Astrocyte (in vitro differentiated cells and primary cell): Measurements from ENCODE around the gene EPAS1. TPM values are rescaled to one million over a fixed set of nuclear protein-coding genes. Genes with fewer than 3 reads are reported as not detected.

Source experiments
- DNase-seq: peaks from one replicate; pipeline ENCODE4 v3.0.0-alpha.2; 2010; ENCODE audit warnings: low read depth
- FAIRE-seq: peaks from 2 replicates; lab custom pipeline; 2011; peaks lifted over from hg19 to GRCh38; lab: Jason Lieb, UNC
- H2AFZ ChIP-seq: 2 replicates; pipeline ENCODE4 v1.6.0; 2012; ENCODE audit warnings: low read depth, low read length, inconsistent platforms
- H3K27ac ChIP-seq: 2 replicates; pipeline ENCODE4 v1.5.1; 2011; ENCODE audit warnings: low read depth, low read length, inconsistent platforms
- H3K27me3 ChIP-seq: 2 replicates; pipeline ENCODE4 v1.6.0; 2011; ENCODE audit warnings: low read length, inconsistent platforms; ENCODE audit not compliant: insufficient read depth
- H3K36me3 ChIP-seq: 2 replicates; pipeline ENCODE4 v1.5.1; 2011; ENCODE audit warnings: low read length, inconsistent platforms; ENCODE audit not compliant: insufficient read depth
- H3K4me1 ChIP-seq: 2 replicates; pipeline ENCODE4 v1.5.1; 2011; ENCODE audit warnings: low read length, inconsistent platforms; ENCODE audit not compliant: insufficient read depth
- H3K4me2 ChIP-seq: 2 replicates; pipeline ENCODE4 v1.6.0; 2012; ENCODE audit warnings: low read length, inconsistent platforms
- H3K4me3 ChIP-seq: 2 replicates; pipeline ENCODE4 v1.5.1; 2011; ENCODE audit warnings: low read depth, mild to moderate bottlenecking, low read length, inconsistent platforms; ENCODE audit not compliant: insufficient read depth
- H3K79me2 ChIP-seq: 2 replicates; pipeline ENCODE4 v1.6.0; 2012; ENCODE audit warnings: mild to moderate bottlenecking, low read length, inconsistent platforms; ENCODE audit not compliant: insufficient read depth
- H3K9ac ChIP-seq: 2 replicates; pipeline ENCODE4 v1.6.0; 2012; ENCODE audit warnings: mild to moderate bottlenecking, low read length, inconsistent platforms
- H3K9me3 ChIP-seq: 2 replicates; pipeline ENCODE4 v1.5.1; 2012; ENCODE audit warnings: low read depth, mild to moderate bottlenecking, low read length, inconsistent platforms; ENCODE audit not compliant: insufficient read depth
- H4K20me1 ChIP-seq: 2 replicates; pipeline ENCODE4 v1.6.0; 2012; ENCODE audit warnings: low read length, inconsistent platforms; ENCODE audit not compliant: insufficient read depth
- H3K27ac Mint-ChIP-seq: one replicate; pipeline ENCODE4 v1.8.0; 2021; ENCODE audit warnings: mild to moderate bottlenecking, mixed read lengths; ENCODE audit not compliant: unreplicated experiment
- H3K27me3 Mint-ChIP-seq: one replicate; pipeline ENCODE4 v1.8.0; 2021; ENCODE audit warnings: low read depth, mixed read lengths; ENCODE audit not compliant: unreplicated experiment
- H3K36me3 Mint-ChIP-seq: one replicate; pipeline ENCODE4 v1.8.0; 2021; ENCODE audit warnings: low read depth, mixed read lengths; ENCODE audit not compliant: unreplicated experiment
- H3K4me1 Mint-ChIP-seq: one replicate; pipeline ENCODE4 v1.8.0; 2021; ENCODE audit warnings: low read depth, mixed read lengths; ENCODE audit not compliant: unreplicated experiment
- H3K4me3 Mint-ChIP-seq: one replicate; pipeline ENCODE4 v1.8.0; 2021; ENCODE audit warnings: mild to moderate bottlenecking, moderate library complexity, mixed read lengths; ENCODE audit not compliant: unreplicated experiment
- H3K9me3 Mint-ChIP-seq: one replicate; pipeline ENCODE4 v1.8.0; 2021; ENCODE audit warnings: mild to moderate bottlenecking, mixed read lengths; ENCODE audit not compliant: unreplicated experiment
- CTCF ChIP-seq: IDR thresholded peaks from 2 replicates; pipeline ENCODE4 v1.5.1; 2011; ENCODE audit warnings: low read depth, mild to moderate bottlenecking, inconsistent platforms, low read length, moderate library complexity; ENCODE audit not compliant: insufficient read depth
- EZH2 ChIP-seq: IDR thresholded peaks from 2 replicates; pipeline ENCODE4 v1.6.1; 2012; ENCODE audit warnings: mild to moderate bottlenecking, low read length, inconsistent platforms; ENCODE audit not compliant: insufficient read depth
- total RNA-seq: library from RNA; stranded (reverse); gene quantifications from 2 replicates; pipeline ENCODE4 v1.2.1, GENCODE V29; 2021

The EPAS1 gene
- total RNA-seq, 1 donor from 2014 or later: 42.8 TPM

- peak; percentile 32 for DNase-seq
- Histone ChIP-seq H4K20me1 (no peaks in the 10 kb centered on the region), H3K9ac (no peak overlapping the region), H3K27me3 (no peaks in the 10 kb centered on the region), H3K36me3 (no peaks in the 10 kb centered on the region), H3K4me3 (no peak overlapping the region), H2AFZ (no peak overlapping the region), H3K9me3 (no peaks in the 10 kb centered on the region), H3K27ac (no peak overlapping the region), H3K4me1 (peaks cover 20% of the 10 kb centered on the region), H3K4me2 (no peak overlapping the region), H3K79me2 (no peaks in the 10 kb centered on the region)
- TF ChIP-seq EZH2: no peak
- no peak for TF ChIP-seq CTCF
- FAIRE-seq: no peak
- H3K9me3 Mint-ChIP-seq: peaks cover 3% of the 10 kb centered on the region
- H3K4me3 Mint-ChIP-seq: no peak overlapping the region
- H3K4me1 Mint-ChIP-seq: peaks cover 29% of the 10 kb centered on the region
- H3K27me3 Mint-ChIP-seq: peaks cover 12% of the 10 kb centered on the region
- H3K27ac Mint-ChIP-seq: no peak overlapping the region
- no peaks in the 10 kb centered on the region for H3K36me3 Mint-ChIP-seq
Observed at GRCh38 chr2:46267616-46268015, 29.6 kb upstream of the EPAS1 start.

- Mint-ChIP-seq H3K36me3 (no peaks in the 10 kb centered on the region), H3K27me3 (peaks cover 10% of the 10 kb centered on the region), H3K9me3 (peaks cover 3% of the 10 kb centered on the region), H3K27ac (no peak overlapping the region), H3K4me3 (no peak overlapping the region), H3K4me1 (peaks cover 30% of the 10 kb centered on the region)
- no peak overlapping the region for H3K27ac ChIP-seq
- no peak for FAIRE-seq
- no peak for TF ChIP-seq EZH2
- TF ChIP-seq CTCF: no peak
- no peak overlapping the region for H2AFZ ChIP-seq
- H4K20me1 ChIP-seq: no peaks in the 10 kb centered on the region
- H3K36me3 ChIP-seq: no peaks in the 10 kb centered on the region
- H3K27me3 ChIP-seq: no peaks in the 10 kb centered on the region
- H3K4me1 ChIP-seq: peaks cover 24% of the 10 kb centered on the region
- H3K9ac ChIP-seq: no peak overlapping the region
- H3K79me2 ChIP-seq: no peaks in the 10 kb centered on the region
- no peak overlapping the region for H3K4me3 ChIP-seq
- H3K9me3 ChIP-seq: no peaks in the 10 kb centered on the region
- no peak overlapping the region for H3K4me2 ChIP-seq
- peak; percentile 7 for DNase-seq
Observed at GRCh38 chr2:46268196-46268595, 29.0 kb upstream of the EPAS1 start.

GRCh38 chr2:46269001-46269400 lies 28.2 kb upstream of the EPAS1 start:
- FAIRE-seq: no peak
- Histone ChIP-seq H3K36me3 (no peaks in the 10 kb centered on the region), H3K4me1 (peaks cover 30% of the 10 kb centered on the region), H3K9me3 (no peaks in the 10 kb centered on the region), H3K9ac (no peak overlapping the region), H3K79me2 (no peaks in the 10 kb centered on the region), H3K4me2 (no peak overlapping the region), H3K27ac (no peak overlapping the region), H3K27me3 (no peaks in the 10 kb centered on the region), H4K20me1 (no peaks in the 10 kb centered on the region), H3K4me3 (no peak overlapping the region), H2AFZ (no peak overlapping the region)
- H3K9me3 Mint-ChIP-seq: no peaks in the 10 kb centered on the region
- peaks cover 5% of the 10 kb centered on the region for H3K27me3 Mint-ChIP-seq
- peaks cover 38% of the 10 kb centered on the region for H3K4me1 Mint-ChIP-seq
- H3K27ac Mint-ChIP-seq: peak overlapping the region; percentile 85
- H3K4me3 Mint-ChIP-seq: no peak overlapping the region
- H3K36me3 Mint-ChIP-seq: no peaks in the 10 kb centered on the region
- TF ChIP-seq EZH2: no peak
- TF ChIP-seq CTCF: no peak
- DNase-seq: peak; percentile 84
